ENCODE measurements around the gene XXYLT1.

- TF ChIP-seq TCF4 (CRISPR knock-in tag; IDR thresholded peaks at IDR 0.05; ENCODE audit: borderline replicate concordance) = no peak
- no peak for TF ChIP-seq RARB (CRISPR knock-in tag; IDR thresholded peaks at IDR 0.05)
- no peak for TF ChIP-seq ZFP30 (CRISPR knock-in tag; IDR thresholded peaks at IDR 0.05)
- no peak for TF ChIP-seq GLIS3 (CRISPR knock-in tag; IDR thresholded peaks at IDR 0.05)
- TF ChIP-seq, protein P1, sequence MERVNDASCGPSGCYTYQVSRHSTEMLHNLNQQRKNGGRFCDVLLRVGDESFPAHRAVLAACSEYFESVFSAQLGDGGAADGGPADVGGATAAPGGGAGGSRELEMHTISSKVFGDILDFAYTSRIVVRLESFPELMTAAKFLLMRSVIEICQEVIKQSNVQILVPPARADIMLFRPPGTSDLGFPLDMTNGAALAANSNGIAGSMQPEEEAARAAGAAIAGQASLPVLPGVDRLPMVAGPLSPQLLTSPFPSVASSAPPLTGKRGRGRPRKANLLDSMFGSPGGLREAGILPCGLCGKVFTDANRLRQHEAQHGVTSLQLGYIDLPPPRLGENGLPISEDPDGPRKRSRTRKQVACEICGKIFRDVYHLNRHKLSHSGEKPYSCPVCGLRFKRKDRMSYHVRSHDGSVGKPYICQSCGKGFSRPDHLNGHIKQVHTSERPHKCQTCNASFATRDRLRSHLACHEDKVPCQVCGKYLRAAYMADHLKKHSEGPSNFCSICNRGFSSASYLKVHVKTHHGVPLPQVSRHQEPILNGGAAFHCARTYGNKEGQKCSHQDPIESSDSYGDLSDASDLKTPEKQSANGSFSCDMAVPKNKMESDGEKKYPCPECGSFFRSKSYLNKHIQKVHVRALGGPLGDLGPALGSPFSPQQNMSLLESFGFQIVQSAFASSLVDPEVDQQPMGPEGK (CRISPR knock-in tag; IDR thresholded peaks at IDR 0.05; ENCODE audit: borderline replicate concordance) = no peak
These were observed 111.2 kb downstream of the XXYLT1 start for GRCh38 chr3:195159814-195160165.
